Measurements from ENCODE around the gene FOXRED1.

Gene FOXRED1

DNA sequence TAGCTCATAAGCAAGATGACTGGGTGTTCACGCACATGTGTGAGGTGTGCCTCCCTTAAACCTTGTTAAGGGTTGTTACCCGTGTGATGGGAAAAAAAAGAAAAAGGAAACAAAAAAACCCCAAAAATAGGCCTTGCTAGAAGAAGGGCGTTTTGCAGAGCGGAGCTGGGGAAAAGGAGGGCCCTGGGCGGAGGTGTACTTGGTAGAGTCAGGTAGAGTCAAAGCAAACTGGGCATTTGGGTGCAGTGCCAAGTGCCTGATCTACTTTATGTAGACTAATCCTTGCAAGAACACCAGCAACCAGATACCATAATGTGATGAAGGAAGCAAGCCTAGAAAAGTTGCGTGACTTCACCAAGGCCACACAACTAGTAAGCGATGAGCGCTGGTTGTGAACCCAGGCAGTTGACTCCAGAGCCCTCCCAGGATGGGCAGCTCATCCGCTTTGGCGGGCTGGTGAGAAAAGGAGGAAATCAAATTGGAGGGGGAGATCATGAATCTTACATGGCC, 12.8 kb downstream of the FOXRED1 start:
- no peaks in the 10 kb centered on the region for H3K9me3 ChIP-seq
- peaks cover 57 to 62% of the 10 kb centered on the region in 2 experiments for H3K4me1 ChIP-seq (ENCODE audit: control insufficient read depth in 1 of 2, insufficient read depth in 1 of 2, low read depth in 1 of 2, low read length in 1 of 2)
- H3K36me3 ChIP-seq, result peaks cover 7% of the 10 kb centered on the region
- peak overlapping the region; percentile 99 for H3K27ac ChIP-seq
- H3K27me3 ChIP-seq, result no peaks in the 10 kb centered on the region
- TF ChIP-seq, protein P1, sequence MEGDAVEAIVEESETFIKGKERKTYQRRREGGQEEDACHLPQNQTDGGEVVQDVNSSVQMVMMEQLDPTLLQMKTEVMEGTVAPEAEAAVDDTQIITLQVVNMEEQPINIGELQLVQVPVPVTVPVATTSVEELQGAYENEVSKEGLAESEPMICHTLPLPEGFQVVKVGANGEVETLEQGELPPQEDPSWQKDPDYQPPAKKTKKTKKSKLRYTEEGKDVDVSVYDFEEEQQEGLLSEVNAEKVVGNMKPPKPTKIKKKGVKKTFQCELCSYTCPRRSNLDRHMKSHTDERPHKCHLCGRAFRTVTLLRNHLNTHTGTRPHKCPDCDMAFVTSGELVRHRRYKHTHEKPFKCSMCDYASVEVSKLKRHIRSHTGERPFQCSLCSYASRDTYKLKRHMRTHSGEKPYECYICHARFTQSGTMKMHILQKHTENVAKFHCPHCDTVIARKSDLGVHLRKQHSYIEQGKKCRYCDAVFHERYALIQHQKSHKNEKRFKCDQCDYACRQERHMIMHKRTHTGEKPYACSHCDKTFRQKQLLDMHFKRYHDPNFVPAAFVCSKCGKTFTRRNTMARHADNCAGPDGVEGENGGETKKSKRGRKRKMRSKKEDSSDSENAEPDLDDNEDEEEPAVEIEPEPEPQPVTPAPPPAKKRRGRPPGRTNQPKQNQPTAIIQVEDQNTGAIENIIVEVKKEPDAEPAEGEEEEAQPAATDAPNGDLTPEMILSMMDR (IDR thresholded peaks at IDR 0.05), result no peak
- H3K4me3 ChIP-seq (ENCODE audit: low read depth in 1 of 2, low read length in 1 of 2), result peak overlapping the region; percentile 85 to 90

DNA sequence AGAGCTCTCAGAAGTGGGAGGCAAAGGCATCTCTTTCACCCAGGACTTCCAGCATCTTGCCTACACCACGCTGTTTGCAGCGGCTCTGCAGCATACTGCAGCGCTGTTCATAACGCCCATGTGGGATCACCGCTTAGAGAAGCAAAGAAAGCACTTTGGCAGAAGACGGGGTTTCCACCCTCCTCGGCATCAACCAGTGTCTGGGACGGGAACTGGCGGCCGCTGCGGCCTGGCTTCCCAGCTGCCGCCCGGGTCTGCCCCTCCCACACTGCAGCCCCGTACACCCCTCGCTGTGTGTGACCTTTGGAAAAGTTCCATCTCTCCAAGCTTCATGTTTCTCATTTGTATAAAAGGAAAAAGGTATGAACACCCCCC, 13.4 kb downstream of the FOXRED1 start:
- Histone ChIP-seq H3K27me3 (no peaks in the 10 kb centered on the region), H3K36me3 (peaks cover 5% of the 10 kb centered on the region), H3K4me3 (ENCODE audit: low read depth in 1 of 2, low read length in 1 of 2) (peak overlapping the region; percentile 85 to 90), H3K4me1 (ENCODE audit: control insufficient read depth in 1 of 2, insufficient read depth in 1 of 2, low read depth in 1 of 2, low read length in 1 of 2) (peaks cover 57 to 62% of the 10 kb centered on the region in 2 experiments), H3K27ac (peak overlapping the region; percentile 99), H3K9me3 (no peaks in the 10 kb centered on the region)
- TF ChIP-seq, protein P1 (IDR thresholded peaks at IDR 0.05), result no peak

DNA sequence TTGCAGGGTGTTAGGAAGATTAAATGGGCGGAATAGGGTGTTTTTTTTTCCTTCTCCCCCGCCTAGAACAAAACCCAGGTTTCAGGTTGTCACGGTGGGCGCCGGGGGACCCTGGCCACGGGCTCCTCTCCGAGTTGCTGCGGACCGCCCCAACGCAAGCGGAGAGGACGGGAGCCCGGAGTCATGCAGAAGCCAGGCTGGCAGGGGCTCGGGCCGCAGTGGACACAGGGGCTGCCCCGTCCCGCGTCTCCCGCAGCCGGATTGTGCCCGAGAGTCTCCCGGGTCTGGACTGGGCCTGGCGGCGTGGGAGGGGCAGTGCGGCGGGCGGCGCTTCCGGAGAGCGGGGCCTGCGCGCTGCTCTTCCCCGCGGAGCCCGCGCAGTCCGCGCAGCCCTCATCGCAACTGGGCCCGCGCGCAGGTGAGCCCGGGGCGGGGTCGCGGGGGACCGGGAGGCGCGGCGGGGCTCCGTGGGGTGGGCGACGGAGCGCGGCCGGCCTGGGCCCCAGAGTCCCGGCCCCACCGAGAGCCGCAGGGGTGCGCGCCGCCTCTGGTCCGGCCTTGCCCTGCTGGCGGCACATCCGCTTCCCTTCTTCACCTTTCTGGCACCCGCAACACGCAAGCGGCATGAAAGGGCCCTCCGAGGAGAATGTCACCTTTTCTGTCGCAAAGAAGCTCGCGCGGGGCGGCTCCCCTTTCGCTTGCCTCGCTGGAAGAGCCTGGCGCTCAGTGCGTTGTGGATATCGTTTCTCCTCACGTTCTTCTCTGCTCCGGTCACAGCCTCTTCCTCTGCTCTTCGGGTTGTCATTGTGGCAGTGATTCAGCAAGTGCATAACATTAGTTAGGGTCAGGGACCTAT, 14.0 kb downstream of the FOXRED1 start, which contains the start of gene TIRAP:
TIRAP (plus strand) TSS at position 358 of the 856 bp plus-strand sequence. CDS start 7,802 bp downstream, outside the sequence.
- TF ChIP-seq, protein P1 (IDR thresholded peaks at IDR 0.05), result peak; percentile 34
- H3K27ac ChIP-seq, result peak within 1 kb of the TSS; percentile 99
- peaks cover 57 to 62% of the 10 kb centered on the region in 2 experiments for H3K4me1 ChIP-seq (ENCODE audit: control insufficient read depth in 1 of 2, insufficient read depth in 1 of 2, low read depth in 1 of 2, low read length in 1 of 2)
- peak within 1 kb of the TSS; percentile 85 to 90 for H3K4me3 ChIP-seq (ENCODE audit: low read depth in 1 of 2, low read length in 1 of 2)
- peaks cover 7% of the 10 kb centered on the region for H3K36me3 ChIP-seq
- H3K27me3 ChIP-seq, result no peaks in the 10 kb centered on the region
- H3K9me3 ChIP-seq, result no peaks in the 10 kb centered on the region

DNA sequence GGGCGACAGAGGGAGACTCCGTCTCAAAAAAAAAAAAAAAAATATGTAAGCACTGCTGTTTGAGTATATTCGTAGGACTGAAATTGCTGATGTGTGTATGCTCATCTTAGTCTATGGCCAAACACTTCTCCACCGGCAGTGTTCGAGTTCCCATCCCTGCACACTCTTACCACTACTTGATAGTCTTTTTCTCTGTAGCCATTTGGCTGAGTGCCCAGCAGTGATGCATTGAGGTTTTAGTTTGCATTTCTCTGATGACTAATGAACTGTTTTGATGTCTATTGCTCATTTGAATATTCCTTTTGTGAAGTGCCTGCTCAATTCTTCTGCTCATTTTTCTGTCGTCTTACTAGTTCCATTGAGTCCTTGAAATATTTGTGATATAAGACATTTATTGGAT, 15.9 kb downstream of the FOXRED1 start:
- Histone ChIP-seq H3K9me3 (no peaks in the 10 kb centered on the region), H3K36me3 (peaks cover 22% of the 10 kb centered on the region), H3K4me3 (ENCODE audit: low read depth in 1 of 2, low read length in 1 of 2) (peak overlapping the region; percentile 85 to 90), H3K27ac (peak overlapping the region; percentile 99), H3K27me3 (no peaks in the 10 kb centered on the region), H3K4me1 (ENCODE audit: control insufficient read depth in 1 of 2, insufficient read depth in 1 of 2, low read depth in 1 of 2, low read length in 1 of 2) (peaks cover 48 to 50% of the 10 kb centered on the region in 2 experiments)
- TF ChIP-seq, protein P1 (IDR thresholded peaks at IDR 0.05), result no peak

GRCh38 chr11:126288237-126288636, 19.3 kb downstream of the FOXRED1 start:
- TF ChIP-seq, protein P1 (IDR thresholded peaks at IDR 0.05), result no peak
- peak overlapping the region; percentile 0 for H3K27ac ChIP-seq
- H3K36me3 ChIP-seq, result peaks cover 54% of the 10 kb centered on the region
- H3K27me3 ChIP-seq, result no peaks in the 10 kb centered on the region
- no peaks in the 10 kb centered on the region for H3K9me3 ChIP-seq
- peaks cover 19 to 20% of the 10 kb centered on the region in 2 experiments for H3K4me1 ChIP-seq (ENCODE audit: control insufficient read depth in 1 of 2, insufficient read depth in 1 of 2, low read depth in 1 of 2, low read length in 1 of 2)
- H3K4me3 ChIP-seq (ENCODE audit: low read depth in 1 of 2, low read length in 1 of 2), result no peak overlapping the region

Data from neutrophil (primary cell).